DMS153 (cell line): ENCODE data around the gene DENND1A.

Experiments
- DNase-seq: peaks from one replicate; lab custom pipeline; 2025; lab: John Stamatoyannopoulos, UW

DENND1A gene

GRCh38 chr9:123354806-123355508 is 575.0 kb downstream of the DENND1A start:
- no peak for DNase-seq

GRCh38 chr9:123353984-123354591 is 575.8 kb downstream of the DENND1A start:
- DNase-seq = no peak

GRCh38 chr9:123353041-123353440 is 576.9 kb downstream of the DENND1A start:
- no peak for DNase-seq

GRCh38 chr9:123350590-123351310 is 579.2 kb downstream of the DENND1A start:
- DNase-seq = no peak

GRCh38 chr9:123349691-123350480 is 580.0 kb downstream of the DENND1A start:
- DNase-seq = peak; percentile 18

- no peak for DNase-seq
Observed at GRCh38 chr9:123349033-123349432, 580.9 kb downstream of the DENND1A start.

- DNase-seq = no peak
Observed at GRCh38 chr9:123348317-123348992, 581.5 kb downstream of the DENND1A start.

- DNase-seq = no peak
Observed at GRCh38 chr9:123347289-123348060, 582.5 kb downstream of the DENND1A start.

GRCh38 chr9:123346826-123347225 is 583.1 kb downstream of the DENND1A start:
- DNase-seq = no peak

- DNase-seq = no peak
Observed at GRCh38 chr9:123346026-123346425, 583.9 kb downstream of the DENND1A start.

GRCh38 chr9:123345567-123345955 is 584.4 kb downstream of the DENND1A start:
- no peak for DNase-seq

- DNase-seq = no peak
Observed at GRCh38 chr9:123344192-123344949, 585.6 kb downstream of the DENND1A start.

GRCh38 chr9:123343443-123344191 is 586.3 kb downstream of the DENND1A start:
- no peak for DNase-seq

GRCh38 chr9:123342247-123342646 is 587.7 kb downstream of the DENND1A start:
- no peak for DNase-seq

GRCh38 chr9:123341816-123342215 is 588.1 kb downstream of the DENND1A start:
- no peak for DNase-seq

- no peak for DNase-seq
Observed at GRCh38 chr9:123339666-123340510, 590.0 kb downstream of the DENND1A start.

- no peak for DNase-seq
Observed at GRCh38 chr9:123338710-123339665, 590.9 kb downstream of the DENND1A start.
